ENCODE data around the gene TLE2. TPM values are rescaled to one million over a fixed set of nuclear protein-coding genes. Genes with fewer than 3 reads are reported as not detected.
A peak's percentile ranks its signal among the peaks of the same experiment; 100 is the strongest.

The TLE2 gene
- total RNA-seq, 1 experiment from 2014 or later: 3.1 TPM

- H3K4me3 Mint-ChIP-seq: peak overlapping the region; percentile 56 to 87
- H3K9ac ChIP-seq (ENCODE audit: extremely low read depth, insufficient read length, low read length): no peak overlapping the region
- no peak overlapping the region for H2AFZ ChIP-seq (ENCODE audit: low read length)
Observed at GRCh38 chr19:3046698-3047495, 17.8 kb upstream of the TLE2 start.

More at GRCh38 chr19:3046698-3047495, 17.8 kb upstream of the TLE2 start:
- H3K4me1 ChIP-seq (ENCODE audit: insufficient read depth, low read length): peaks cover 3% of the 10 kb centered on the region; the same call in 1 of the 2 replicates
- H4K5ac ChIP-seq (ENCODE audit: insufficient read length, low read depth, low read length): no peak overlapping the region
- peaks cover 14 to 25% of the 10 kb centered on the region in 2 experiments for H3K4me1 Mint-ChIP-seq
- H2BK15ac ChIP-seq (ENCODE audit: low read depth, low read length): no peak overlapping the region
- H3K23me2 ChIP-seq (ENCODE audit: insufficient read length, low read depth, low read length, poor library complexity, severe bottlenecking): peaks cover 9% of the 10 kb centered on the region
- no peaks in the 10 kb centered on the region for H3K36me3 Mint-ChIP-seq (ENCODE audit: insufficient read depth in 1 of 3, low read depth in 3 of 3)
- no peaks in the 10 kb centered on the region for H3K79me2 ChIP-seq (ENCODE audit: insufficient read depth, low read length)
- H3K18ac ChIP-seq (ENCODE audit: insufficient read length, low read depth, low read length): no peak overlapping the region
- H3K27ac ChIP-seq (ENCODE audit: insufficient read length, low read depth, low read length): no peak overlapping the region
- no peak overlapping the region for H2BK12ac ChIP-seq (ENCODE audit: insufficient read length, low read depth, low read length)
- no peak overlapping the region for H2AK5ac ChIP-seq (ENCODE audit: insufficient read length, low read length)
- DNase-seq: peak; percentile 74
- no peak overlapping the region for H2BK5ac ChIP-seq (ENCODE audit: insufficient read length, low read length)
- no peaks in the 10 kb centered on the region for H4K20me1 ChIP-seq (ENCODE audit: control insufficient read depth, insufficient read depth, insufficient read length)
- H4K8ac ChIP-seq (replicated peaks; ENCODE audit: insufficient read length, low read depth, low read length): no peak overlapping the region
- no peaks in the 10 kb centered on the region for H3K27me3 ChIP-seq (ENCODE audit: insufficient read depth, low read length)
- no CpG with 5 or more reads among the region's 47 CpGs for WGBS (ENCODE audit: extremely low coverage, insufficient read length, low lambda C conversion rate)
- H3K9me3 ChIP-seq (ENCODE audit: control insufficient read depth, low read depth, low read length): no peaks in the 10 kb centered on the region
- H3K9me3 Mint-ChIP-seq: peaks cover 0 to 3% of the 10 kb centered on the region in 2 experiments; a peak in 2 of 5 replicates
- H3K56ac ChIP-seq (ENCODE audit: insufficient read length, low read depth, low read length): no peak overlapping the region
- no peaks in the 10 kb centered on the region for H3K79me1 ChIP-seq (ENCODE audit: insufficient read depth, low read depth, low read length, poor library complexity, severe bottlenecking)
- no peak for TF ChIP-seq CTCF (conservative IDR thresholded peaks at IDR 0.05)
- H2BK120ac ChIP-seq (ENCODE audit: low read depth, low read length, poor library complexity, severe bottlenecking): no peak overlapping the region
- no peak overlapping the region for H3T11ph ChIP-seq (ENCODE audit: low read length)
- no peak overlapping the region for H2BK20ac ChIP-seq (ENCODE audit: low read depth, low read length, poor library complexity, severe bottlenecking)
- no peak overlapping the region for H3K23ac ChIP-seq (ENCODE audit: insufficient read length, low read depth, low read length)
- H3K4ac ChIP-seq (ENCODE audit: low read depth, low read length): no peak overlapping the region
- H3K4me2 ChIP-seq (ENCODE audit: insufficient read depth, insufficient read length, low read length): peak overlapping the region; percentile 59
- H3K27me3 Mint-ChIP-seq (ENCODE audit: low read depth): peaks cover 56% of the 10 kb centered on the region
- H3K14ac ChIP-seq (ENCODE audit: insufficient read depth, low read length): no peak overlapping the region
- H3K27ac Mint-ChIP-seq: no peak overlapping the region
- no peak overlapping the region for H4K91ac ChIP-seq (ENCODE audit: insufficient read length, low read depth, low read length)

Data from H9 (cell line).